GM06990 (cell line): ENCODE data around the gene TFDP2.
"Not testable (repeated sequence)": the region's sequence is repeated elsewhere in the genome, so short reads cannot be mapped to it uniquely, and the experiment has no call there.

Experiments used
- DNase-seq: peaks from one replicate; pipeline ENCODE4 v3.0.0-alpha.2; 2011; ENCODE audit not compliant: insufficient read length; ENCODE audit errors: extremely low read depth
- H3K27me3 ChIP-seq: replicated peaks from 2 replicates; pipeline ENCODE4 v1.6.0; 2011; ENCODE audit warnings: low read length; ENCODE audit not compliant: control insufficient read depth, insufficient read depth
- H3K36me3 ChIP-seq: 2 replicates; pipeline ENCODE4 v1.5.1; 2011; ENCODE audit warnings: low read length; ENCODE audit not compliant: control insufficient read depth, insufficient read depth
- H3K4me3 ChIP-seq: replicated peaks from 2 replicates; pipeline ENCODE4 v1.5.1; 2011; ENCODE audit warnings: low read depth, mild to moderate bottlenecking, control low read depth, low read length
- TF ChIP-seq, protein P1 (sequence below): IDR thresholded peaks from 2 replicates; pipeline ENCODE4 v1.5.1; 2011; ENCODE audit warnings: low read length, control low read depth, mild to moderate bottlenecking, inconsistent platforms; ENCODE audit not compliant: insufficient read depth, poor library complexity, severe bottlenecking

Gene TFDP2

DNA sequence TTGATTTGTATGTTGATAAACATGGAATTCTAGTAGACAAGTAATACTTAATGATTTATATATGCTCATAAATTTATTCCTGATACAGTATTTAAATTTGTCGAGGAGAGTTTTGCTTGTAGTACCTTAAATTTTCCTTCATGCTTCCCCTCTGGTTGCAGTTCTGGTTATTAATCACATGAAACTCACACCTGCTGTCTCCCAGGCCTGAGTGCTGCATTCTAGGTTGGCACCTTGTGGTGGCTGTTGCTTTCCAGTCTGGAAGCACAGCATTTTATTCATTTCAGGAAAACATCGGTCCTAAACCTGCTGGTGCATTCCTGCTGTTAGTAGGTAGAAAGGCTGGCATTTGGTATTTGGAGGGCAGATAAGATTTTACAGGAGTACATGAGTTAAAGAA is 228.0 kb downstream of the TFDP2 start:
- DNase-seq, result no peak
- Histone ChIP-seq H3K27me3 (no peaks in the 10 kb centered on the region), H3K36me3 (no peaks in the 10 kb centered on the region; the same call in none of the 2 replicates), H3K4me3 (no peak overlapping the region)
- TF ChIP-seq, protein P1, sequence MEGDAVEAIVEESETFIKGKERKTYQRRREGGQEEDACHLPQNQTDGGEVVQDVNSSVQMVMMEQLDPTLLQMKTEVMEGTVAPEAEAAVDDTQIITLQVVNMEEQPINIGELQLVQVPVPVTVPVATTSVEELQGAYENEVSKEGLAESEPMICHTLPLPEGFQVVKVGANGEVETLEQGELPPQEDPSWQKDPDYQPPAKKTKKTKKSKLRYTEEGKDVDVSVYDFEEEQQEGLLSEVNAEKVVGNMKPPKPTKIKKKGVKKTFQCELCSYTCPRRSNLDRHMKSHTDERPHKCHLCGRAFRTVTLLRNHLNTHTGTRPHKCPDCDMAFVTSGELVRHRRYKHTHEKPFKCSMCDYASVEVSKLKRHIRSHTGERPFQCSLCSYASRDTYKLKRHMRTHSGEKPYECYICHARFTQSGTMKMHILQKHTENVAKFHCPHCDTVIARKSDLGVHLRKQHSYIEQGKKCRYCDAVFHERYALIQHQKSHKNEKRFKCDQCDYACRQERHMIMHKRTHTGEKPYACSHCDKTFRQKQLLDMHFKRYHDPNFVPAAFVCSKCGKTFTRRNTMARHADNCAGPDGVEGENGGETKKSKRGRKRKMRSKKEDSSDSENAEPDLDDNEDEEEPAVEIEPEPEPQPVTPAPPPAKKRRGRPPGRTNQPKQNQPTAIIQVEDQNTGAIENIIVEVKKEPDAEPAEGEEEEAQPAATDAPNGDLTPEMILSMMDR, result no peak

DNA sequence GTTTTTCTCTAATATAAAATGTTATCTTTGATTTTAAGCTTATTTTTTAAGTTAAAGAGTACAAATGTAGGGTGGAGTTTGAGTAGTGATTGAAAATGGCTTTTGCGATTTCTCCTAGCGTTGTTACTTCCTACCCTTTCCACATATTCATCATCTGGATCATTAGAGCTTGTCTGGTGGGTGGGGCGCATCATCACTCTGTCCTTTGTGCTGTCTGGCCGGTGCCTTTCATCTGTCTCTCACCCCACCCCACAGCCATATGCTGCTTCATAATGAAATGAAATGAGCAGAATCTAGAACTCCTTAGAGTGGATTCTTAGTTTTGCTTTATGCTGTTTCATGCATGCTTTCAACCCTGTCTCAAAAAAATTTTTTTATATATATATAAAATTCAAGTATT is 228.6 kb downstream of the TFDP2 start:
- Histone ChIP-seq H3K27me3 (no peaks in the 10 kb centered on the region), H3K4me3 (no peak overlapping the region), H3K36me3 (no peaks in the 10 kb centered on the region; the same call in none of the 2 replicates)
- DNase-seq, result no peak
- TF ChIP-seq, protein P1, result no peak

DNA sequence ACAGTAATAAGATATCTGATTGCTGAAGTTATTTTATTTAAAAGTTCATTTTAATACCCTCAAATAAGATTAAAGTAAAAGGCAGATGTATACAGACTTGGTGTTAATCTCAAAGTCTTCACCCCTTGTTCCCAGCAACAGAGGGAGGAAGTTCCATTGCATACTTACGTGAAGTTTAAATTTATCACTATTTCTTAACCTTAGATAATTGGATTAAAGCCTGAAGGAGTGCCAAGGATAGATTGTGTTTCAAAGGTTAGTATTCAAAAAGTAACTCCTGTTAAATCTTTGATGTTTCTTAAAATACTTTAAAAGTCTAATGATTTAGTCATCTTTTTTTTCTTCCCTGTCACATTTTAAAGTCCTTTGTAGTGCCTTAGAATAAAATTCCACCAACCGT is 233.6 kb downstream of the TFDP2 start:
- Histone ChIP-seq H3K36me3 (peaks cover 5% of the 10 kb centered on the region), H3K27me3 (no peaks in the 10 kb centered on the region), H3K4me3 (no peak overlapping the region)
- TF ChIP-seq, protein P1, result no peak
- no peak for DNase-seq

DNA sequence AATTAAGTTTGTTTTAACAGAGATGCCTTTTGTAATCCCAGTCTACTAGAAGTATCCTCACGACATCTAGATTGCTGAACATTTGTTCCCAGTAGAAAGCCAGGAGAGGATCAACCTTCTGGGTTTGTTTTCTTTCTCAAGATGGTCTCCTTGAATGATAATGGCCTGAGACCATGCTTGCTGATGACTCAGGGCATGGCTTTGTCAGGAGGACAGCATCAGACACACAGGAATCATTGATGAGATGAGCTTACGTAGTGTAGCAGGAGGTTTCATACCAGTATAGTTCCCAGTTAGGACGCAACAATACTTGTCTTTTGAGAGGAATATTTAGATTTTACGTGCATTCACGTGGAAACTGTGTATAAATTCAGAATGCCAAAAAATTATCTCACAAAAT is 234.3 kb downstream of the TFDP2 start:
- DNase-seq, result no peak
- Histone ChIP-seq H3K4me3 (no peak overlapping the region), H3K36me3 (peaks cover 5% of the 10 kb centered on the region), H3K27me3 (no peaks in the 10 kb centered on the region)
- TF ChIP-seq, protein P1, result no peak

- no peak for DNase-seq
- TF ChIP-seq, protein P1, result no peak
- Histone ChIP-seq H3K27me3 (no peaks in the 10 kb centered on the region), H3K4me3 (no peak overlapping the region), H3K36me3 (peaks cover 5% of the 10 kb centered on the region)
Measured at GRCh38 chr3:141914311-141914710, 235.0 kb downstream of the TFDP2 start.

- TF ChIP-seq, protein P1, result peak; percentile 62
- Histone ChIP-seq H3K4me3 (no peak overlapping the region), H3K36me3 (peaks cover 10% of the 10 kb centered on the region), H3K27me3 (no peaks in the 10 kb centered on the region)
- DNase-seq, result no peak
Measured at GRCh38 chr3:141913150-141913811, 236.1 kb downstream of the TFDP2 start.

- H3K27me3 ChIP-seq, H3K4me3 ChIP-seq, DNase-seq, H3K36me3 ChIP-seq: not testable (repeated sequence)
Measured at GRCh38 chr3:141909986-141910385, 239.4 kb downstream of the TFDP2 start.
